Adrenal gland (tissue), 12 donors: ENCODE measurements around the gene GEMIN8. TPM values are rescaled to one million over a fixed set of nuclear protein-coding genes. Genes with fewer than 3 reads are reported as not detected.

Experiments
- DNase-seq, 7 donors: peaks; one replicate each; pipeline ENCODE4 v3.0.0-alpha.2; 2019 to 2020
- H3K27ac ChIP-seq, 5 donors: fragments of 200-600 bp; sonication (generic) in 4 of 5; 1 replicate in 3 of 5; 2 replicates in 2 of 5; pipeline versions ENCODE4 v1.5.1 to v1.8.0; 2016 to 2020; ENCODE audit warnings: mild to moderate bottlenecking in 1 of 5
- H3K27me3 ChIP-seq: fragments of 200-600 bp; 2 replicates; pipeline ENCODE4 v1.8.0; 2021
- H3K36me3 ChIP-seq, 2 donors: fragments of 200-600 bp; replicated peaks in 1 of 2; 1 replicate in 1 of 2; 2 replicates in 1 of 2; pipeline versions ENCODE4 v1.5.1 to v1.8.0; 2018 to 2022
- H3K4me1 ChIP-seq, 2 donors: fragments of 200-600 bp; replicated peaks in 1 of 2; 1 replicate in 1 of 2; 2 replicates in 1 of 2; pipeline versions ENCODE4 v1.5.1 to v1.8.0; 2018 to 2021
- H3K4me3 ChIP-seq, 4 donors: fragments of 200-600 bp; sonication (generic) in 3 of 4; one replicate each; pipeline ENCODE4 v1.5.1; 2016 to 2018
- H3K9me3 ChIP-seq, 3 donors: fragments of 200-600 bp; sonication (generic) in 1 of 3; replicated peaks in 1 of 3; 1 replicate in 2 of 3; 2 replicates in 1 of 3; pipeline versions ENCODE4 v1.5.1 to v1.8.0; 2016 to 2021
- POLR2A ChIP-seq, 2 donors: fragments of 450-650 bp; IDR thresholded peaks; one replicate each; pipeline ENCODE4 v1.6.1; 2017; ENCODE audit warnings: antibody characterized with exemption in 2 of 2, mild to moderate bottlenecking in 2 of 2, moderate library complexity in 1 of 2
- WGBS, 4 donors: extraction: QIAGEN DNeasy Blood & Tissue Kit in 2 of 4; methylation state at CpG; one replicate each; pipeline versions ENCODE4 v1.1.5 to v1.1.7; 2013 to 2017; 5-methylcytosine and 5-hydroxymethylcytosine counted together
- intact Hi-C, 2 donors: fragments of 100-400 bp; cut with DNase I; formaldehyde crosslinking; loops; one replicate each; pipeline versions ENCODE4 v1.14.1 to v1.15.0; 2022 to 2023
- polyA plus RNA-seq, 3 donors: library from polyadenylated mRNA; stranded (reverse); fragments of 200-250 nt in 2 of 3; fragments of 350-450 nt in 1 of 3; fragmentation: Illumina TruSeq in 1 of 3; extraction: RNeasy Lipid Tissue Mini Kit (QIAGEN cat#74804) in 1 of 3; gene quantifications; one replicate each; pipeline ENCODE4 v1.2.3, GENCODE V29; 2013 to 2014
- total RNA-seq, 9 donors: library from RNA; depleted of rRNA in 4 of 9; stranded (reverse); fragments of >200 nt in 4 of 9; fragments of 120-200 nt in 1 of 9; fragmentation: NEBNext Ultra II Directional in 1 of 9; extraction: Animal tissue kit (Norgen Biotek cat#: 25700) in 1 of 9; gene quantifications; one replicate each; pipeline versions ENCODE4 v1.1.0 to v1.2.4, GENCODE V29; 2013 to 2023
- TF ChIP-seq, protein P1 (sequence below), 6 experiments: fragments of 450-650 bp in 4 of 6; fragments of 200-600 bp in 2 of 6; sonication (generic) in 1 of 6; IDR thresholded peaks; 1 replicate in 5 of 6; 2 replicates in 1 of 6; pipeline versions ENCODE4 v1.5.1 to v1.8.0; 2016 to 2021; ENCODE audit warnings: antibody characterized with exemption in 6 of 6, mild to moderate bottlenecking in 2 of 6, moderate library complexity in 1 of 6
- donor health status: healthy with polysubstance abuse.
- donor health status: Bipolar disorder and iron deficiency.
- donor health status: DM: yes; HTN: yes; CAD: no.
- donor health status: DM: no; HTN: no; CAD: no.
- donor health status: DM: no; HTN: no; CAD: no.
- donor health status: DM: yes; HTN: yes; CAD: no.

GEMIN8 gene
- total and polyA plus RNA-seq, 12 donors, result 13.9 to 32.9 (median 19.8) TPM

DNA sequence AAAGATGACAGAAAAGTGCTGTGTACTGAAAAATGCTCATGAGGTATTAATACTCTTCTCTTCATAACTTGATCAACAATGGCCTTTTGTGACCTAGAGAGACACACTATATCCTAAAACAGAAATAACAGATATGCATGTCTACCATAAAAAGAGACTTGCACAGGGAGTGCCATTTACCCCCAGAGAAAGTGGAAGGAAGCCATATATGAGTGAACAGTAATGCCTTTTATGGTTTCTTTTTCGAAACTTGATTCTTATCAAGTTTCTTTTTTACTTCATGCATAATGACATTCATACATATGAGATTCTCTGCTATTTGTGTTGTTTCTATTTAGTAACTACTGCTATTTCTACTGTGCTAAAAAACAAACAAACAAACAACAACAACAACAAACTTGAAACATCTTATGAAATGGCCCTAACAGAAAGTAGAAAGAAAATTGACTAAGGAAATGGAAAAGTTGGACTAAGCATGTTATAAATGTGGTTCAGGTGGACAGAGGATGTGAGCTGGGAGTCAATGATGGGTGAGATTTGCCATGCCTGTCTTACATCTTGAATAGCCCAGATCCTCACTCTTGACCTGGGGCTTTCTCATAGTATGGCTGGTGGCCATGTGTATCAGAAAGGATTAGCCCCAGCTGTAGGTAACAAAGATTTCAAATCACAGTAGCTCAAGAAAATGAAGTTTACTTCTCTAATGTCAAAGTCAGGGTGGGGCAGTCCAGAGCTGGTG, 43.8 kb downstream of the GEMIN8 start:
- no peaks in the 10 kb centered on the region for H3K36me3 ChIP-seq
- peaks cover 5% of the 10 kb centered on the region for H3K27me3 ChIP-seq
- no peak for DNase-seq
- H3K27ac ChIP-seq, result no peak overlapping the region
- no peaks in the 10 kb centered on the region for H3K9me3 ChIP-seq
- WGBS, 4 donors, result 78 to 90% (median 85%) methylated on average over 1 of the region's 1 CpG
- no peak for TF ChIP-seq POLR2A (IDR thresholded peaks at IDR 0.05)
- TF ChIP-seq, protein P1, sequence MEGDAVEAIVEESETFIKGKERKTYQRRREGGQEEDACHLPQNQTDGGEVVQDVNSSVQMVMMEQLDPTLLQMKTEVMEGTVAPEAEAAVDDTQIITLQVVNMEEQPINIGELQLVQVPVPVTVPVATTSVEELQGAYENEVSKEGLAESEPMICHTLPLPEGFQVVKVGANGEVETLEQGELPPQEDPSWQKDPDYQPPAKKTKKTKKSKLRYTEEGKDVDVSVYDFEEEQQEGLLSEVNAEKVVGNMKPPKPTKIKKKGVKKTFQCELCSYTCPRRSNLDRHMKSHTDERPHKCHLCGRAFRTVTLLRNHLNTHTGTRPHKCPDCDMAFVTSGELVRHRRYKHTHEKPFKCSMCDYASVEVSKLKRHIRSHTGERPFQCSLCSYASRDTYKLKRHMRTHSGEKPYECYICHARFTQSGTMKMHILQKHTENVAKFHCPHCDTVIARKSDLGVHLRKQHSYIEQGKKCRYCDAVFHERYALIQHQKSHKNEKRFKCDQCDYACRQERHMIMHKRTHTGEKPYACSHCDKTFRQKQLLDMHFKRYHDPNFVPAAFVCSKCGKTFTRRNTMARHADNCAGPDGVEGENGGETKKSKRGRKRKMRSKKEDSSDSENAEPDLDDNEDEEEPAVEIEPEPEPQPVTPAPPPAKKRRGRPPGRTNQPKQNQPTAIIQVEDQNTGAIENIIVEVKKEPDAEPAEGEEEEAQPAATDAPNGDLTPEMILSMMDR (IDR thresholded peaks at IDR 0.05), result no peak
- intact Hi-C loops, result no loop called here
- H3K4me1 ChIP-seq, result no peaks in the 10 kb centered on the region
- no peak overlapping the region for H3K4me3 ChIP-seq

DNA sequence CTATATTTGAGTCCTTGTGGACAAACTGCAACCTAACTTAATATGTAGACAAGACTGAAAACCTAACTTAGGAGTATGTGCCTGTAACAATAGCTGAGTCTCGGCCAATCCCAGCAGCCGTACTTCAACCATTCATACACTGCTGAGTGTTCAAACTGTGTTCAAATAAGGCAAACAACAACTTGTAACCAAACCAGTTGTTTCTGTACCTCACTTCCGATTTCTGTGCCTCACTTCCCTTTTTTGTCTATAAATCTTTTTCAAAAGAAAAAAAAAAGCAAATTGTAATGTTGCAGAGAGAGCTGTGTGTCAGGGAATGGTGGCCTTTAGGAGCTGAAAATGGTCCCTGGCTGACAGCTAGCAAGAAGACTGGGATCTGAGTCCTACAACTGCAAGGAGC, 46.0 kb downstream of the GEMIN8 start:
- intact Hi-C loops, result no loop called here
- H3K27ac ChIP-seq, result no peak overlapping the region
- peak in 1 of 7 donors; percentile 48 for DNase-seq
- H3K4me1 ChIP-seq, result no peaks in the 10 kb centered on the region
- TF ChIP-seq POLR2A (IDR thresholded peaks at IDR 0.05), result no peak
- TF ChIP-seq, protein P1 (IDR thresholded peaks at IDR 0.05), result no peak
- H3K36me3 ChIP-seq, result no peaks in the 10 kb centered on the region
- no peaks in the 10 kb centered on the region for H3K9me3 ChIP-seq
- peaks cover 5% of the 10 kb centered on the region for H3K27me3 ChIP-seq
- 58 to 80% (median 67%) methylated on average over 3 of the region's 3 CpGs for WGBS, 4 donors
- no peak overlapping the region for H3K4me3 ChIP-seq

DNA sequence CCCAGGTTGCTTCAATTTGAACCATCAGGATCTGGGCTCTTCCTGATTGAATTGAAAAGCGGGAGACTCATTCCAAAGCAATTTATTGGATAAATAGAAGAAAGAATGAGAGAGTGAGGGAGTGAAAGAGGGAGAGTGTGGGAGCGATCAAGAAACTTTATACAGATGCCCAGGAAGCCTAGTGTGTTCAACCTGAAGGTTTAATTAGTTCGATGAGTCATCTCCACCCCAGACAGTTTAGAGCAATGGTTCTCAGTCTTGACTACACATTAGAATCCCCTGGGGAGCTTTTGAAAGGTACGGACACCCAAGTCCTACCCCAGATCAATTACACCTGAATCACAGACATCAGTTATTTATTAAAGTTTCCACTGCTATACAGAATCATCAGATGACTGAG, 61.5 kb downstream of the GEMIN8 start:
- TF ChIP-seq POLR2A (IDR thresholded peaks at IDR 0.05), result no peak
- no peaks in the 10 kb centered on the region for H3K27me3 ChIP-seq
- no peaks in the 10 kb centered on the region for H3K4me1 ChIP-seq
- no peak overlapping the region for H3K4me3 ChIP-seq
- intact Hi-C loops, result no loop called here
- DNase-seq, result no peak
- H3K27ac ChIP-seq, result no peak overlapping the region
- H3K9me3 ChIP-seq, result no peaks in the 10 kb centered on the region
- H3K36me3 ChIP-seq, result no peaks in the 10 kb centered on the region
- WGBS, 4 donors, result 82 to 90% (median 88%) methylated on average over 3 to 4 of the region's 4 CpGs

DNA sequence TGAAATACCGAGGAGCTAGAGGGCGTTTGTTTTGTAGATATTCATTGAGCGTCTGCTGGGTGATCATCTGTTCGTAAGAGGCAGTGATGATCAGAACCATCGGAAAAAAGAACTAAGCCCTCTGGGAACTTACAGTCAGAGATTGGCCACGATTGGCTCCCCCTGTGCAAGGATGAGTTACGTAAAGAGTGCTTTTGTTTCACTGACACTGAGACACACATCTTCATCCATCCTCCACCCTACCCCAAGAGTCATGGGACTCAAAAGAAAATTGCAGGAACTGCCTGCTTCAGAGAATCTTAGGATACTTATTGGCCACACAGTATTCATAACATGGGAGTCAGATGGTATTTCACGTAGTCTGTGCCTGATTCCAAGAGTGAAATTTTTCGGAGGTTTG, 62.1 kb downstream of the GEMIN8 start:
- no peak for DNase-seq
- intact Hi-C loops, result no loop called here
- Histone ChIP-seq H3K36me3 (no peaks in the 10 kb centered on the region), H3K4me1 (no peaks in the 10 kb centered on the region), H3K9me3 (no peaks in the 10 kb centered on the region), H3K27me3 (no peaks in the 10 kb centered on the region), H3K27ac (no peak overlapping the region), H3K4me3 (no peak overlapping the region)
- 83 to 92% (median 87%) methylated on average over 7 to 9 of the region's 9 CpGs for WGBS, 4 donors
- TF ChIP-seq, protein P1 (IDR thresholded peaks at IDR 0.05), result no peak
- TF ChIP-seq POLR2A (IDR thresholded peaks at IDR 0.05), result no peak

DNA sequence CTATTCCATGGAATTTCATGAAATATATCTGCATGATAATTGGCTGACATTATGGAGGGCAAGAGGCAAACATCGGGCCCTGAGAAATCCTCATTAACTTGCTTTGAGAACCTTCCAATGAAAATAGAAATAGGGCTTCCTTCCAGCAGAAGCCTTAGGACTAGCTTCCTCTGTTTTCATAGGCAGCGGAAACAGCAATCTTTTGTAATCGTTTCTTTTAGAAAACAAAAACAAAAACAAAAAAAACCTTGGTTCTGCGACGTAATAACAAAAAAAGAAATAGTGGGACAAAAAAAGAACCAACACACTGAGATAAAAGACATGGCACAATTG, 62.9 kb downstream of the GEMIN8 start:
- 68 to 77% (median 70%) methylated on average over 5 of the region's 5 CpGs for WGBS, 4 donors
- Histone ChIP-seq H3K36me3 (no peaks in the 10 kb centered on the region), H3K27ac (no peak overlapping the region), H3K9me3 (no peaks in the 10 kb centered on the region), H3K4me1 (no peaks in the 10 kb centered on the region), H3K27me3 (no peaks in the 10 kb centered on the region), H3K4me3 (no peak overlapping the region)
- no peak for DNase-seq
- intact Hi-C loops, result no loop called here
- TF ChIP-seq, protein P1 (IDR thresholded peaks at IDR 0.05), result no peak
- no peak for TF ChIP-seq POLR2A (IDR thresholded peaks at IDR 0.05)
